ENCODE data around the gene ZNF263. TPM values are rescaled to one million over a fixed set of nuclear protein-coding genes. Genes with fewer than 3 reads are reported as not detected.

ZNF263 gene
- polyA plus RNA-seq, 1 of the 3 experiments (the other 2 are of a cell fraction) = 13.7 TPM

DNA sequence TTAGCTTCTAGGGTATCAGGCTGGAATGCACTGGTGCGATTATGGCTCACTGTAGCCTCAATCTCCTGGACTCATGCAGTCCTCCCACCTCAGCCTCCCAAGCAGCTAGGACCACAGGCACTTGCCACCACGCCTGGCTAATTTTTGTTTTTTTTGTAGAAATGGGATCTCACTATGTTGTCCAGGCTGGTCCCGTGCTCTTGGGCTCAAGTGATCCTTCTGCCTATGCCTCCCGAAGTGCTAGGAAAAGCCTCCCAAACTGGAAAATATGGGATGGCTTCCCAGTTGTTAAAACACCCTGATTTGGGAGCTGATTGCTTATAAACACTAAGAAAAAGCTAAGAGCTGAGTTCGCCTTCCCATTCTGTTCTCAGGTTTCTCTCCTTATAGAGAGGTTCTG, 6.6 kb upstream of the ZNF263 start:
- H3K9ac ChIP-seq = no peak overlapping the region
- H3K4me2 ChIP-seq = no peak overlapping the region
- H3K4me1 ChIP-seq (ENCODE audit: control insufficient read depth in 1 of 2, insufficient read depth in 2 of 2, low read depth in 1 of 2, low read length in 1 of 2) = peaks cover 0 to 2% of the 10 kb centered on the region in 2 experiments; a peak in 1 of 4 replicates
- WGBS (ENCODE audit: low lambda C conversion rate) = 22% methylated on average over 5 of the region's 5 CpGs
- H3K9me3 ChIP-seq = no peaks in the 10 kb centered on the region
- H3K36me3 ChIP-seq (replicated peaks in 1 of 2; ENCODE audit: control insufficient read depth in 1 of 2, insufficient read depth in 2 of 2, low read length in 1 of 2) = no peaks in the 10 kb centered on the region
- H3K79me2 ChIP-seq (ENCODE audit: insufficient read depth) = no peaks in the 10 kb centered on the region
- CTCF ChIA-PET = interaction anchor here (1.8 kb wide), 1 partner anchor 10 kb away, joined by 7 read pairs; no protein-coding TSS in a partner anchor
- H3K27me3 ChIP-seq (ENCODE audit: insufficient read depth) = peaks cover 24% of the 10 kb centered on the region; the same call in 1 of the 2 replicates
- no peak overlapping the region for H3K27ac ChIP-seq (ENCODE audit: low read depth in 2 of 2, low read length in 1 of 2)
- H4K20me1 ChIP-seq (ENCODE audit: insufficient read depth) = no peaks in the 10 kb centered on the region
- DNase-seq = no peak
- no peaks in the 10 kb centered on the region for H3K9me2 ChIP-seq
- TF ChIP-seq POLR2AphosphoS5 (IDR thresholded peaks at IDR 0.05; ENCODE audit: low read depth, low read length) (no peak), MXI1 (IDR thresholded peaks at IDR 0.05; ENCODE audit: low read depth, low read length) (no peak), EZH2phosphoT487 (IDR thresholded peaks at IDR 0.05; ENCODE audit: borderline replicate concordance, low read depth) (no peak), MEF2A (IDR thresholded peaks at IDR 0.05; ENCODE audit: borderline replicate concordance, low read depth) (no peak), CHD2 (IDR thresholded peaks at IDR 0.05; ENCODE audit: low read length, partially characterized antibody) (no peak), FOXM1 (IDR thresholded peaks at IDR 0.05; ENCODE audit: low read depth) (no peak), TEAD4 (IDR thresholded peaks at IDR 0.05; ENCODE audit: borderline replicate concordance, insufficient read depth) (no peak), TCF12 (IDR thresholded peaks at IDR 0.05) (no peak), FOXJ3 (CRISPR knock-in tag; IDR thresholded peaks at IDR 0.05) (no peak), TAF1 (IDR thresholded peaks at IDR 0.05; ENCODE audit: borderline replicate concordance, low read depth, low read length) (no peak), SIN3A (IDR thresholded peaks at IDR 0.05; ENCODE audit: borderline replicate concordance, low read depth, low read length) (no peak), YY1 (IDR thresholded peaks at IDR 0.05; ENCODE audit: low read depth) (no peak), FOSL2 (IDR thresholded peaks at IDR 0.05; ENCODE audit: borderline replicate concordance, low read depth) (no peak), GABPA (IDR thresholded peaks at IDR 0.05; ENCODE audit: low read depth) (no peak), RFX5 (IDR thresholded peaks at IDR 0.05; ENCODE audit: low read length) (no peak)
- TF ChIP-seq, protein P1, sequence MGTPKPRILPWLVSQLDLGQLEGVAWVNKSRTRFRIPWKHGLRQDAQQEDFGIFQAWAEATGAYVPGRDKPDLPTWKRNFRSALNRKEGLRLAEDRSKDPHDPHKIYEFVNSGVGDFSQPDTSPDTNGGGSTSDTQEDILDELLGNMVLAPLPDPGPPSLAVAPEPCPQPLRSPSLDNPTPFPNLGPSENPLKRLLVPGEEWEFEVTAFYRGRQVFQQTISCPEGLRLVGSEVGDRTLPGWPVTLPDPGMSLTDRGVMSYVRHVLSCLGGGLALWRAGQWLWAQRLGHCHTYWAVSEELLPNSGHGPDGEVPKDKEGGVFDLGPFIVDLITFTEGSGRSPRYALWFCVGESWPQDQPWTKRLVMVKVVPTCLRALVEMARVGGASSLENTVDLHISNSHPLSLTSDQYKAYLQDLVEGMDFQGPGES (IDR thresholded peaks at IDR 0.05; ENCODE audit: low read depth, low read length) = no peak
- TF ChIP-seq, protein P2, sequence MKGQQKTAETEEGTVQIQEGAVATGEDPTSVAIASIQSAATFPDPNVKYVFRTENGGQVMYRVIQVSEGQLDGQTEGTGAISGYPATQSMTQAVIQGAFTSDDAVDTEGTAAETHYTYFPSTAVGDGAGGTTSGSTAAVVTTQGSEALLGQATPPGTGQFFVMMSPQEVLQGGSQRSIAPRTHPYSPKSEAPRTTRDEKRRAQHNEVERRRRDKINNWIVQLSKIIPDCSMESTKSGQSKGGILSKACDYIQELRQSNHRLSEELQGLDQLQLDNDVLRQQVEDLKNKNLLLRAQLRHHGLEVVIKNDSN (IDR thresholded peaks at IDR 0.05; ENCODE audit: borderline replicate concordance, low read depth) = no peak
- TF ChIP-seq, protein P3, sequence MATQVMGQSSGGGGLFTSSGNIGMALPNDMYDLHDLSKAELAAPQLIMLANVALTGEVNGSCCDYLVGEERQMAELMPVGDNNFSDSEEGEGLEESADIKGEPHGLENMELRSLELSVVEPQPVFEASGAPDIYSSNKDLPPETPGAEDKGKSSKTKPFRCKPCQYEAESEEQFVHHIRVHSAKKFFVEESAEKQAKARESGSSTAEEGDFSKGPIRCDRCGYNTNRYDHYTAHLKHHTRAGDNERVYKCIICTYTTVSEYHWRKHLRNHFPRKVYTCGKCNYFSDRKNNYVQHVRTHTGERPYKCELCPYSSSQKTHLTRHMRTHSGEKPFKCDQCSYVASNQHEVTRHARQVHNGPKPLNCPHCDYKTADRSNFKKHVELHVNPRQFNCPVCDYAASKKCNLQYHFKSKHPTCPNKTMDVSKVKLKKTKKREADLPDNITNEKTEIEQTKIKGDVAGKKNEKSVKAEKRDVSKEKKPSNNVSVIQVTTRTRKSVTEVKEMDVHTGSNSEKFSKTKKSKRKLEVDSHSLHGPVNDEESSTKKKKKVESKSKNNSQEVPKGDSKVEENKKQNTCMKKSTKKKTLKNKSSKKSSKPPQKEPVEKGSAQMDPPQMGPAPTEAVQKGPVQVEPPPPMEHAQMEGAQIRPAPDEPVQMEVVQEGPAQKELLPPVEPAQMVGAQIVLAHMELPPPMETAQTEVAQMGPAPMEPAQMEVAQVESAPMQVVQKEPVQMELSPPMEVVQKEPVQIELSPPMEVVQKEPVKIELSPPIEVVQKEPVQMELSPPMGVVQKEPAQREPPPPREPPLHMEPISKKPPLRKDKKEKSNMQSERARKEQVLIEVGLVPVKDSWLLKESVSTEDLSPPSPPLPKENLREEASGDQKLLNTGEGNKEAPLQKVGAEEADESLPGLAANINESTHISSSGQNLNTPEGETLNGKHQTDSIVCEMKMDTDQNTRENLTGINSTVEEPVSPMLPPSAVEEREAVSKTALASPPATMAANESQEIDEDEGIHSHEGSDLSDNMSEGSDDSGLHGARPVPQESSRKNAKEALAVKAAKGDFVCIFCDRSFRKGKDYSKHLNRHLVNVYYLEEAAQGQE (IDR thresholded peaks at IDR 0.05; ENCODE audit: low read depth, low read length) = no peak
- TF ChIP-seq, protein P4, sequence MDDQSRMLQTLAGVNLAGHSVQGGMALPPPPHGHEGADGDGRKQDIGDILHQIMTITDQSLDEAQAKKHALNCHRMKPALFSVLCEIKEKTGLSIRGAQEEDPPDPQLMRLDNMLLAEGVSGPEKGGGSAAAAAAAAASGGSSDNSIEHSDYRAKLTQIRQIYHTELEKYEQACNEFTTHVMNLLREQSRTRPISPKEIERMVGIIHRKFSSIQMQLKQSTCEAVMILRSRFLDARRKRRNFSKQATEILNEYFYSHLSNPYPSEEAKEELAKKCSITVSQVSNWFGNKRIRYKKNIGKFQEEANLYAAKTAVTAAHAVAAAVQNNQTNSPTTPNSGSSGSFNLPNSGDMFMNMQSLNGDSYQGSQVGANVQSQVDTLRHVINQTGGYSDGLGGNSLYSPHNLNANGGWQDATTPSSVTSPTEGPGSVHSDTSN (IDR thresholded peaks at IDR 0.05) = no peak
- TF ChIP-seq, protein P5, sequence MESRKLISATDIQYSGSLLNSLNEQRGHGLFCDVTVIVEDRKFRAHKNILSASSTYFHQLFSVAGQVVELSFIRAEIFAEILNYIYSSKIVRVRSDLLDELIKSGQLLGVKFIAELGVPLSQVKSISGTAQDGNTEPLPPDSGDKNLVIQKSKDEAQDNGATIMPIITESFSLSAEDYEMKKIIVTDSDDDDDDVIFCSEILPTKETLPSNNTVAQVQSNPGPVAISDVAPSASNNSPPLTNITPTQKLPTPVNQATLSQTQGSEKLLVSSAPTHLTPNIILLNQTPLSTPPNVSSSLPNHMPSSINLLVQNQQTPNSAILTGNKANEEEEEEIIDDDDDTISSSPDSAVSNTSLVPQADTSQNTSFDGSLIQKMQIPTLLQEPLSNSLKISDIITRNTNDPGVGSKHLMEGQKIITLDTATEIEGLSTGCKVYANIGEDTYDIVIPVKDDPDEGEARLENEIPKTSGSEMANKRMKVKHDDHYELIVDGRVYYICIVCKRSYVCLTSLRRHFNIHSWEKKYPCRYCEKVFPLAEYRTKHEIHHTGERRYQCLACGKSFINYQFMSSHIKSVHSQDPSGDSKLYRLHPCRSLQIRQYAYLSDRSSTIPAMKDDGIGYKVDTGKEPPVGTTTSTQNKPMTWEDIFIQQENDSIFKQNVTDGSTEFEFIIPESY (IDR thresholded peaks at IDR 0.05; ENCODE audit: borderline replicate concordance, low read depth) = no peak
- H2AFZ ChIP-seq (ENCODE audit: low read depth) = no peak overlapping the region
- no peak overlapping the region for H3K4me3 ChIP-seq (ENCODE audit: low read depth in 2 of 2, low read length in 1 of 2)
- peaks cover 4% of the 10 kb centered on the region for H3F3A ChIP-seq (replicated peaks; ENCODE audit: insufficient read depth)
- POLR2A ChIA-PET = interaction anchor here (0.6 to 1.5 kb wide), 2 partner anchors 13 to 161 kb away, joined by 3 to 5 read pairs; no protein-coding TSS in a partner anchor

Measured in SK-N-SH (cell line).